HG03108 (cell line): ENCODE data around the gene NUP210.

Source experiments
- ATAC-seq: cut with Tn5 transposase; IDR thresholded peaks from one replicate; pipeline ENCODE4 v1.9.1; 2021; ENCODE audit warnings: moderate library complexity; ENCODE audit not compliant: unreplicated experiment

NUP210 gene

DNA sequence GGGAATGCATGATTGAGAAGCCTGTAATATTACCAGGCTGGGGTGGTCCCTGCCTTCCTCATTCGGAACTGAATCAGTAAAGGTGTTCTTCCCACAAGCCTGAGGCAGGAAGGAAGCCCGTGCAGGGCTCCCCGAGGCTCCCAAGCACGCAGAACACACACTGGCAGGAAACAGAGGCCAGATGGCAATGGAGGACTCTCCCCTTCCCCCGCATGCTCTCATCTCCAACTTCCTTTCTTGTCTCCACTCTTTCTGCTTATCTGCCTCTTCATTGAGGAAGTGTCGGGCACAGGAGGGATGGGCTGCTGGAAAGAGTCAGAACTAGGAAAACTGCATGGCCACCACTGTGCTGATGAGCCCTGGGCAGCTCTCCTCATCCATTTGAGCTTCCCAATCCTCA is 123.5 kb downstream of the NUP210 start:
- no peak for ATAC-seq

DNA sequence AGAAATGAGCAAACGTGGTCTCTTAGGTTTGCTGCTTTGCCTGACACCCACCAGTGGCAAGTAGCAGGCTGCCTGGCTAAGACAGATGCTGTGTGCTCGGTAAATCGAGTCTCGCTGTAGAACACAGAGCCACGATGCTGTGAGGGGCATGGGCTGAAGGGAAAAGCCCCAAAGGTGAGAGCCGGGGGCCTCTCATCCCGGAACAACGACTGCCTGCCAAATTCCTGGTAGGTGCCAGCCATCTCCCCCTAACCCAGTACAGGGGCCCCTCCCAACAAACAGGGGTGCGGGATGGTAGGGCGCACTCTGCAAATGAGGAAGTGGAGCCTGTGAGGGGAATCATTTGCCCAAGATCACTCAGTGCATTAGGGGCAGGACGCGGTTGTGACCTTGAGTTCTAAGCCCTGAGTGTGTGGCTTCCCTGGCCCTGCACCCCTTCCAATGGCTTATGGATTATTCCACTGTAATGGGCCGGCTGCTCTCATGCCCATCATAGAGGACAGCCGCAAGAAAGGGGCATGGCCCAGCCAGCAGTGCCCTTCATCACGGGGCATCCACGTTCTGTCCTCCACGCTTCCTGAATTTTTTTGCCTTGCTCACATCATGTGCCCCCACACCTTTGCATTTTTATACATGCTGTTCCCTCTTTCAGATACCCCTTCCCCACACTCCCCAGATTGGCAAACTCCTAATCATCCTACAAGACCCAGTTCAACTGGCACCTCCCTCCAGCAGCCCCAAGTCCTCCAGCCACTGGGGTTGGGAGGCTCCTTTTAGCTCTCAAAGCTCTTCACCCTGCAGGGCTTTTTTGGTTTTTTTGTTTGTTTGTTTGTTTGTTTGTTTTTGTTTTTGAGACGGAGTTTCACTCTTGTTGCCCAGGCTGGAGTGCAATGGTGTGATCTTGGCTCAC is 125.4 kb downstream of the NUP210 start:
- no peak for ATAC-seq

DNA sequence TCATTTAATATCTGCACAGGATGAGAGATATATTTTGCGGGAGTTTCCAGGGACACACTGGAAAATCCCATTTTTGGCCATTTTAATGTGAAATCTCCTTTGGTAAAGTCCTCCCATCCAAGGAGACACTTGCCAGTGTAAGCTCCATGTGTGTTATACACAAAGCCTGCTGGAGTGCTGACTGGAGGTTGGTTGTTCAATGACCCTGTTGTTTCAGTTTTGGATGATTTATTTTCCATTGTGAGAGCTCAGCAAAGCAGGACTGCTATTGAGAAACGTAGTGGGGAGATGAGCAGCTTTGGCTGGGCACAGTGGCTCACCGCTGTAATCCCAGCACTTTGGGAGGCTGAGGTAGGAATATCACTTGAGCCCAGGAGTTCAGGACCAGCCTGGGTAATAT is 127.7 kb downstream of the NUP210 start:
- ATAC-seq = no peak

DNA sequence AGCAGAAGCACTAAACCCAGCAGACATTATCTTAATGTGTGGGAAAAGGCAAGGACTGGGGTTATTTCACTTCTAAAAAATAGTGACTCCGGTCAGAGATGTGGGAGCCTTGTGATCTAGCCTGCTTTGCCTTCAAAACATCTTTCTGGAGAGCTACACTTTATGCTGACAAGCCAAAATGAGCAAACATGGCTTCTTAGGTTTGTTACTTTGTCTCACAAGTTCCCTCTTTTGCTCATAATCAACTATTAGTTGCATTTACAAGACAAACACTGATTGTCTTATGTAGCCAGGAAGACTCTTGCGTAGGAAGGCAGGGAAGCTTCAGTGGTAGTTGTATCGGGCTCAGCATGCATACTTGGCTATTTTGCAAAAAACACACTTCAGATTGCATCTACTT is 129.2 kb downstream of the NUP210 start:
- no peak for ATAC-seq

DNA sequence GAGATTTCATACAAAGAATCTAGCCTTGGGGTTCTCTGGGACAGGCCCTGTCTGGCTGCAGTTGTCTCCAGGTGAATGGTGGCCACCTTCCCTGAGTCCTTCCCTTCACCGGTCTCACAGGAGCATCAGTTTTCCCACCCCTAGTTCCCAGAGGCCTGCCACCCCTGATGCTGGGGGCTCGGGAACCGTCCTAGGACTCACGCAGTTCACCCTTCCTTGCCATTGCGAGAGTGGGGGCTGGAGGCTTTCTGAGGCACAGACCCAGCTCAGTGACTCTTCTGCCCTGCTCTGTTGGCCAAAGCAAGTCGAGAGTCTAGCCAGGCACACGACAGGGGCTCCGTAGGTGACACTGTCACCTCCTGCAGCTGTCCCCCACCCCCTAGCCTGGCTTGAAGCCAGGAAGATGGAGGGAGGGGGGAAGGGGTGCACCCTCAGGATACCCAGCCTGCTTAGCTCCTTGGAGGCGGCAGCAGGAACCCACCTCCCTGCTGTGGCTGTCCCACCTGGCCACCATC is 130.3 kb downstream of the NUP210 start:
- no peak for ATAC-seq

DNA sequence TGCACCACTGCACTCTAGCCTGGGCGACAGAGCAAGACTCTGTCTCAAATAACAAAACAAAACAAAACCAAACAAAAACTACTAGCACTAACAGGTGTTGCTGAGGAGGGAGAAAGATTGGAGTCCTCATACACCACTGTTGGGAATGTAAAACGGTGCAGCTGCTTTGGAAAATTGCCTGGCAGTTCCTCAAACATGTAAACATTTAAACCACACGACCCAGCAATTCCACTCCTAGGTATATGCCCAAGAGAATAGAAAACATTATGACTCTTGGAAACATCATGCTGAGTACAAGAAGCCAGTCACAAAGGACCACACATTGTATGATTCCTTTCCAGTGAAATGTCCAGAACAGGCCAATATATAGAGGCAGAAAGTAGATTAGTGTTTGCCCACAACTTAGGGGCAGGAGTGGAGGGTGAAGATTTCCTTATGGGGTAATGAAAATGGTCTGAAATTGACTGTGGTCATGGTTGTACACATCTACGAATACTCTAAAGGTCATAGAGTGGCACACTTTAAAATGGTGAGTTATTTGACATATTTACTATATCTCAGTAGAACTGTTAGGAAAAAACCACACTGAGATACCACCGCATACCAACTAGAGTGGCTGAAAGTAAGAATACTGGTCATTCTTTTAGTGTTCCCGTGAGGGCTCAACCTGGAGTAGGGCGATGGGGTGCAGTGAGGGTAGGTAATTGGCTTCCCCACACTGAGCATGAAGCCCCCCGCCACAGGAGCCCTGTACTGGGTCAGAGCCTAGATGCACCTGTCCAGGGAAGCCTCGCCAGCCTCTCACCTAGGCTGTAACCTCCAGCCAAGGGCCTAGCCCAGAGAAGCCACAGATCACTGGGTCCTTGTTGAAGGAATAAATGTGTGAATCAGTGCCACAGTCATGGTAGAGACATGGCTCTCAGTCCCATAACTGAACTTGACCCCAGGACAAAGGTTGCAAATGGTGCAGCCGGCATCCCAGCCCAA is 131.1 kb downstream of the NUP210 start:
- ATAC-seq = no peak

DNA sequence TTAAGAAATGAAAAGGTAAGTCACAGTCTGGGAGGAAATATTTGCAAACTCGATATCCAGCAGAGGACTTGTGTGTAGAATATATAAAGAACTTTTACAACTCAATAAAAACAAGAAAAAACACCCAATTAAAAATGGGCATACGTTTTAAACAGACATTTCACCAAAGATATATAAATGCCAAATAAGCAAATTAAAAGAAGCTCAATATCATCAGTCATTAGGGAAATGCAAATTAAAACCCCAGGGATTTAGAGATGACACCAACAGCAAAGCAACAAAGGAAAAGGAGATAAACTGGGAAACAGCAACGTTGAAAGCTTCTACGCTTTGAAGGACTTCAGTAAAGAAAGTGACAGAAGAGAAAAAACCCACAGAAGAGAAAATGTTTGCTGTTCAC is 132.3 kb downstream of the NUP210 start:
- no peak for ATAC-seq

DNA sequence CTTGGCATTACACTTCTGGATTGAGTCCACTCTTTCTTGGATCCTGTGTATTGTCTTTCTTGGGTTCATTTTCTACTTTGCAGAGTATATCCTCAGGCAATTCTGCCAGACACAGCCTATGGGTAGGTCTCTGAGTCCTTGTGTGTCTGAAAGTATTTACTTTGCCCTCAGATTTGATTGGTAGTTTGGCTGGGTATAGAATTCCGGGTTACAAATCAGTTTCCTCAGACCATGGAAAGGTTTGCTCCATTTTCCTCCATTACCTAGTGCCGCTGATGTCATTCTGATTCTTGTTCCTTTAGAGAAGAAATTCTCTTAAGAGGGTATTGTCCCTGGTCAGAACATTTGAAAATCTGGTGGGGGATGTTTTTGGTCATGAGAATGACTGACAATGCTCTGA is 133.2 kb downstream of the NUP210 start:
- ATAC-seq = no peak

DNA sequence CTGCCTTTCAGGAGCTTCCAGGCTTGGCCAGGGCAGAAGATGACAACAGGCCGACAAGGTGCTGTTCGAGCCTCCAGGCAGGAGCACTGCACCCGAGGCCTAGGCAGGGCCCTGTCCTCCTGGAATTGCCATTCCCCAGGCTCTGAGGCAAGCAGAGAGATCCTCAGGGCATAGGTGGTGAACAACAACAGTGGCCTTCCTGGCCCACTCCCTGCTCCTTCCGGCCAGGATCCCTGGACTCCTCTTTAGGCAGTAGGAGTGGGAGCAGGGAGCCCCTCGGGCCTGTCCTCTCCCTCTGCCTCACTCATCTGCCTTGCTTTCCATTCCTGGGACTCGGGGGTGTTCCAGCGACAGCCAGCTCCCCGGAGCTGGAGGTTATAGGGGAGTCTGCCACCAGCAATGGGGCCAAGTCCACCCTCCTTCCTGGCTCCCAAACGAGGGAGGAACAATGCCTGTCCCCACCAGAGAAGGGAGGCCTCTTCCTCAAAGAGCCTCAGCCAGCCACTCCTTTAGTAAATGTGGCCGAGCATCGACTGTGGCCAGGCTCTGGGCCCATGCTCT is 135.0 kb downstream of the NUP210 start:
- no peak for ATAC-seq

DNA sequence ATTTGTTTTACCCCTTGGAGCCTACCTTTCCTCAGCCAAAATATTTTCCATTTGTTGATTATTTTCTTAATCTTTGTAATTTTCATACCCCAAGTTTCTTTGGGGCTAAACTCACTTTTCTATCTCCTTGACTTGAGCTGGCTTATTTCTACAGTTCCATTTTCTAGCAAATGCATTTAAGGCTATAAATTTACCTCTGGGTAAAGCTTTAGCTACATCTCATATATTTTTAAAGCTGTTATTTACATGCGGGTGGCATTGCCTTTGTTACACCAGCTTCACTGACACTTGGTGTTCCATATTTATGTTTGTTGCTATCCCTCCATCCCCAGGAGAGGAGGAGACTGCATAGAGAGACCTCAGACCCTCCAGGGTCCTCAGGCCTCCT is 136.3 kb downstream of the NUP210 start:
- no peak for ATAC-seq

DNA sequence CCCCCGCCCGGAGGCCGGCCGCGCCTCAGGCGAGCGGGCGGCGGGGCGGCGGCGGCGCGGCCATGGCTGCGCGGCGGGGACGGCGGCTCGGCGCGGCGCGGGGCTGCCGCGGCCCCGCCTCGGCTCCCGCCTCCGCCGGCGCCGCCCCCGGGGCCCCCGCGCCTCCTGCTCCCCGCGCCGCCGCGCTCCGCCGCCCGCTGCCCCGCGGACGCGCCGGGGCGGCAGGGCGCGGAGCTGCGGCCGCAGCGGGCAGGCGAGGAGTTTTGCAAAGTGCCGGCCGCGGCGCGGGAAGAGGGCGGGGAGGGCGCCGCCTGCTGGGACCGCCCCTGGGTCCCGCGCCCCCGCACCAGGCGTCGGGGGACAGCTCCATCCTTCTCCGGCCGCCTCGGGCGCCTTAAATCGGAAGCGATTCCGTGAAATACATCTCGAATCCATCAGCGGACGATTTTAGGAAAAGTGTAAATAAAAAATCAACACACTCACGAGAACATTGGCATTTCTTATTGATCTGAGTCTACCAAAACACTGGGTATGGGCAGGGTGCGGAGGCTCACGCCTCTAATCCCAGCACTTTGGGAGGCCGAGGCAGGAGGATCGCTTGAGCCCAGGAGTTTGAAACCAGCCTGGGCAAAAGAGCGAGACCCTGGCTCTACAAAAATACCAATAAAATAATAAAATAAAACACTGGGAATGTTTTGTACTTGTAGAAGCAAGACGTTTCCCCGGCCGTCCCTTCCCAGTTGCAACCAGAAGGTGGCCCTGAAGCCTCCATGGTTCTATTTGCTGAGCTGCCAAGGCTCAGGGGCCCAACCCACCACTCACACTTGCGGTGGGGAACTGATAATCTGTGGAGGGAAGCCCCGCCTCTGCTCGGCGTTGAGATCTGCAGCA is 136.9 kb downstream of the NUP210 start:
- no peak for ATAC-seq

DNA sequence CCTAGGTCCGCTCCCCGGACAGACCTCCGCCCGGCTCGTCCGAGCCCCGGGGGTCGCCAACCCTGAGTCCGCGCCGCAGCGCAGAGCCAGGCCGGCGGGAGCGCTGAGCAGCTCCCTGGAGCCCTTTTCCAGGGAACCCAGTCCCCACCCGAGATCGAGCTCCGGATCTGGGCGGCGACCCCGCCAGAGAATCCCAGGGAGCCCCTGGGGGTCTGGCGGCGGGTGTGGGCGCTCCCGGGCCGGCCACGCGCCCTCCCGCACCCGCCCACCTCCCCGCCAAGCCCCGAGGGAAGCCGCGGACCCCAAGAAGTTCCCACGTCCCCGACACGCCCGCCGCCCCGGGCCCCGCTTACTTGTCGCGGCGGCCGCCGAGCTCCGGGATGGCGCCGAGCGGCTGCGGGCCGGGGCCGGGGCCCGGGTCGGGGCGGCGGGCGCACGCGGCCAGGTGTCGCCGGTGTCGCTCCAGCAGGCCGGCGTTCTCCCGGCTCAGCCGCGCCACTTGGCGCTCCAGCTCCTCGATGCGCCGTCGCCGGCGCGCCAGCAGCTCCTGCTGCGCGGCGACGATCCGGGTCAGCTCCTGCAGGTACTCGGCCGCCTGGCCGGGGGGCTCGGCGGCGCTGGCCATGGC is 137.7 kb downstream of the NUP210 start:
- no peak for ATAC-seq

DNA sequence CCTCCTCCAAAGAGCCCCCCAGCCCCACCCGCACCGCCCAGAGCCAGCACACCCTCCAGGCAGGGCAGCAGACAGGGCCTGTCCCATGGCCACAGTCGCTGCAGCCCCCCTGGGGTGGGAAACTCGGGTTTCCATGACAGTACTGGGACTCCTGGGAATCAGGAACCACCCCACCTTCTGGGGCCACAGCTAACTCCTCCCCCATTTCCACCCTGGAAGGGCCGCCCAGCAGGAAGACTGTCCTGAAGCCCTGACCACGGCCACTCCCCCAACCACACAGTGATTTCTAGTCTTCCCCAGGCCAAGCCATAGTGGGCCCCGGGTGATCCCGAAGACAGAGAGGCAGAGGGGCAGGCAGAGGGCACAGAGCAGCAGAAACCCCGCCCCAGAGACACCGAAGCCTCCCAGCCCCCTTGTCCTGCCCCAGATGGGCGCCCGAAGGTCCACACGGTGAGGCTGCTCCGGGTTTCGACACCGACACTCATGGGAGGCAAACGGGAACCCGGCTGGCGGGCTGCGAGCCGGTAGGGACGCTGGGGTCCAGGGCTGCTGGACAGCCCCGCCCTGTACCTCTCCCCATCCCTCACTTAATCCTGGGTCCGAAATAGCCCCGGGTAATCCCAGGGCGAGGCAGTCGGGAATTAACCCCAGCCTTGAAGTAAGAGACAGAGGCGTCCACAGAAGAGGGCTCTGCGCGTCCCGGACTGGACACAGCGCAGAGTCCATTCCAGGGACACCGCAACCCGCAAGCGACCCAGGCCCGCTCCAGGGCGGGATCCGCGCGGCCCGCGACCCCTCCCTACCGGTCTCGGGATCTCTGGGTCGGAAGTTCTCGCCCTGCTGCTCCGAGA is 138.4 kb downstream of the NUP210 start:
- ATAC-seq = no peak

DNA sequence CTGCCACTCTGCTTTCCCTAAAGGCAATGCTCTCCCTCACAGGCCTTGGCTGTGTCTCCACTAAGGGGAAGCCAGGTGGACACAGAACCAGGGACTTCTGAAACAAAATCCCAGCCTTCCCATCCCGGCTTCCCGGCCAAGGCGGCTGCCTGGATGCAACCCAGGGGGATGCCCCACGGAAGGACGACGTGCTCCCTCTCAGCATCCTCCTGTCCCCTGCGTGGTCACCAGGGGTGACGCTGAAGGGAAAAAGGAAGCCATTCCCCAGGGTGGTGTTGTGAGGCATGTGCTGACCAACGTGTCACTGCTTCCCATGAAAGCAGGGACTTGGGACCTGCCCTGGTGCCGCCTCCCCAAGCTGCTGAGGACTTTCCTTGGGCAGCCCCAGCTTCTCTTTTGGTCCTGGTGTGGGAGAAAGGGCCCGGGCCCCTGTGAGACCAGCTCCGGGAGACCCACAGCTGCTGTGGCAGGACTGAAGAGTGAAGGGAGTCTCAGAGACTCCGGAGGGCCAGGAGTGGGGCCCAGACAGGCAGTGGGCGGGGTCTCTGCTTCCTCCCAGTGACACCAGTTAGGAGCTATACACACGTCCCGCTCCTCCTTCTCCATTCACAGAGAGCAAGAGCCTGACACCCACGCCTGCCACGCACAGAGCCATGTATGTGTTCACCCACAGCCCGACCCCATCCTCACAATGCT is 139.2 kb downstream of the NUP210 start:
- ATAC-seq = no peak

DNA sequence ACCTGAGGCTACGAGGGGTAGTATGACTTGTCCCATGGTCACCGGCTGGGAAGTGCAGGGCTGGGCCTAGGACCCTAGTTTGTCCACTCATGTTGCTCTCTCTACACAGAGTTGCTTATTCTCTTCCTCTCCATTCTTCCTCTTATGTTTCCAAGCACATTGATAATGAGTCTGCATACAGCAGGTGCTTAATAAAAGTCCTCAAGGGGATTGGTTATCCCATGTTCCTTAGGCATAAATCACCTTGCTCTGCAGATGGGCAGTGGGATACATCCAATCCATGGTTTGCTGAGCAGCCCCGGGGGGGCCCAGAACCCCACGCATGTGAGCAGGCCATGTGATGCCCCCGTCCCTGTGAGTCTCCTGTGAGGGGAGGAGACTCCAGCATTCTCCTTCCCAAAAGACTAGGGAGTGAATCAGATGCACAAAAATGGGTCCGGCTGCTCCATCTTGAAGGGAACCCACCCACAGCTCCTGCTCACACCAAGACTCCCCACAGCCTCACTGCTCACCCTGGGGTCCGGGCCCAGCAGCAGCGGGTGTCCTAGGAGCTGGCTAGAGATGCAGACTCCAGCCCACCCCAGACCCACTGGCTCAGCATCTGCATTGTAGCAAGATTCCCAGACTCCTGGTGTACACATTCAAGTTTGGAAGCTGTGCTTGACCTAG is 139.9 kb downstream of the NUP210 start:
- no peak for ATAC-seq

DNA sequence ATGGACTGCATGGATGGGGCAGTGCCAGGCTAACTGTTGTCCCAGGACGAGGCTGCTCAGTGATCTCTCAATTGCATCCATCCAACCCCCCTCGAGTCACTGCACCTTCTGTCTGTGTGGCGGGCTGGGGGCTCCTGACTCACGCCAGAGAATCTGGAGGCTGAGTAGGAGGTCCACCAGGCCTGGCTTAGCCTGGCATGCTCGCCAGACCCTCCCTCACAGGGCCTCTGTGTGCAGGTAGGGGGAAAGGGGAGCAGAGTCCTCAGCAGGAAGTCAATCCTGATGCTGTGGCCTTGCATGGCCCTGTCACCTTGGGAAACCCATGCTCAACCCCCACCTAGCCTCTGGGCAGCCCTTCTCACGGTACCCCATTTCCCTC is 140.6 kb downstream of the NUP210 start:
- ATAC-seq = no peak

DNA sequence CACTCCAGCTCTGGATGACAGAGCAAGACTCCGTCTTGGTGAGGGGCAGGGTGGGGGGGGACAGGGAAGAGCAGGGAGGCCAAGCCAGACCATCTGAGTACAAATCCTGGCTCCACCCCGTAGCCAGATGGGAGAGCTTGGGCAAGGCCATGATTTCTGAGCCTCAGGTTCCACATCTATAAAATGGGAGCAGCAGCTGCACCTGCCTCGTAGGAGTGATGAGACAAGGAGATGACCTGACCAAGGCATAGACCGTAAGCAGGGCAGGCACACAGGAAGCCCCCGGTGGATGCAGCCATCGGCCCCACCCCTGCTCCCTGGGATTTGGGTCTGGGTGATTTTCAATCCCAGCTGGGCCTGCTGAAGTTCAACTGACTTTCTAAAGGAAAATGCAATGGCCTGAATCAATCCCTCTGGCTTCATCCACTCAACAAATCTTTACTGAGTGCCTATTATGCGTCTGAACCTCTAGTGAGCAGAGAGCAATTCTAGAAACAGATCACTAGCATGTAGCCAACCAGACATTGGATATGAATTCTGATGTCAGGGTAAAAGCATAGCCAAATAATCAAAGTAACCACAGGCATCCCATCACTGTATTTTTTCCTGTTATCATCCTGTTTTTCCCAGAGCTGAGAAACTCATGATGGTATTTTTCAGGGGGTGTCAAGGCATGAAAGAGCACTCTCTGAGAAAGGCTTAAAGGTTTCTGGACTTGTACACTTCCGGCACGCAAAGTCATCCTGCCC is 141.2 kb downstream of the NUP210 start:
- no peak for ATAC-seq
